ENCODE data around the gene SEC23A.
"Not testable (repeated sequence)": the region's sequence is repeated elsewhere in the genome, so short reads cannot be mapped to it uniquely, and the experiment has no call there.

SEC23A gene

DNA sequence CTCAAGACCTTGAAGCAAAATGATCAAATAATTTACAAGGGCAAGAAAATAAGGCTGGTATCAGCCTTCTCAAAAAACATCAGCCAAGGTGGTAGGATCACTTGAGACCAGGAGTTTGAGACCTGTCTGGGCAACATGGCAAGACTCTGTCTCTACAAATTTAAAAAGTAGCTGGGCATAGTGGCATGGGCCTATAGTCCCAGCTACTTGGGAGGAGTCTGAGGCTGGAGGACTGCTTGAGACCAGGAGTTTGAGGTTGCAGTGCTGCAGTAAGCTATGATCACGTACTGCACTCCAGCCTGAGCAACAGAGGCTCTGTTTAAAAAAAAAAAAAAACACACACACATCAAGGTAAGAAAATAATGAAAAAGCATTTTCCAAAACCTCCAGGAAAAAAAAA is 22.1 kb downstream of the SEC23A start:
- H3K36me3 ChIP-seq, result peaks cover 33% of the 10 kb centered on the region
- TF ChIP-seq, protein P1, sequence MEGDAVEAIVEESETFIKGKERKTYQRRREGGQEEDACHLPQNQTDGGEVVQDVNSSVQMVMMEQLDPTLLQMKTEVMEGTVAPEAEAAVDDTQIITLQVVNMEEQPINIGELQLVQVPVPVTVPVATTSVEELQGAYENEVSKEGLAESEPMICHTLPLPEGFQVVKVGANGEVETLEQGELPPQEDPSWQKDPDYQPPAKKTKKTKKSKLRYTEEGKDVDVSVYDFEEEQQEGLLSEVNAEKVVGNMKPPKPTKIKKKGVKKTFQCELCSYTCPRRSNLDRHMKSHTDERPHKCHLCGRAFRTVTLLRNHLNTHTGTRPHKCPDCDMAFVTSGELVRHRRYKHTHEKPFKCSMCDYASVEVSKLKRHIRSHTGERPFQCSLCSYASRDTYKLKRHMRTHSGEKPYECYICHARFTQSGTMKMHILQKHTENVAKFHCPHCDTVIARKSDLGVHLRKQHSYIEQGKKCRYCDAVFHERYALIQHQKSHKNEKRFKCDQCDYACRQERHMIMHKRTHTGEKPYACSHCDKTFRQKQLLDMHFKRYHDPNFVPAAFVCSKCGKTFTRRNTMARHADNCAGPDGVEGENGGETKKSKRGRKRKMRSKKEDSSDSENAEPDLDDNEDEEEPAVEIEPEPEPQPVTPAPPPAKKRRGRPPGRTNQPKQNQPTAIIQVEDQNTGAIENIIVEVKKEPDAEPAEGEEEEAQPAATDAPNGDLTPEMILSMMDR (IDR thresholded peaks at IDR 0.05; ENCODE audit: low read depth, low read length), result no peak
- no peaks in the 10 kb centered on the region for H3K27me3 ChIP-seq
- DNase-seq, result no peak
- H3K4me1 ChIP-seq, result no peaks in the 10 kb centered on the region
- no peaks in the 10 kb centered on the region for H3K9me3 ChIP-seq
- no peak overlapping the region for H3K4me3 ChIP-seq (ENCODE audit: low read depth, low read length)

DNA sequence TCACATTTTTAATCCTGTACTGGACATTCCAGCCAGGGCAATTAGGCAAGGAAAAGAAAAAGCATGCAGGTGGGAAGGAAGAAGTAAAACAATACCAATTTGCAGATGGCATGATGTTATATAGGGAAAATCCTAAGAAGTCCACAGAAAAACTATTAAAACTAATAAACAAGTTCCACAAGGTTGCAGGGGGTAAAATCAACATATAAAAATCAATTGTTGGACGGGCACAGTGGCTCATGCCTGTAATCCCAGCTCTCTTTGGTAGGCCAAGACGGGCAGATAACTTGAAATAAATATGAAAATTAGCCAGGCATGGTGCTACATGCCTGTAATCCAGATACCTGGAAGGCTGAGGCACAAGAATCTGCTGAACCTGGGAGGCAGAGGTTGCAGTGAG is 31.9 kb downstream of the SEC23A start:
- Histone ChIP-seq H3K4me3 (ENCODE audit: low read depth, low read length) (no peak overlapping the region), H3K27me3 (no peaks in the 10 kb centered on the region), H3K36me3 (peaks cover 28% of the 10 kb centered on the region), H3K9me3 (no peaks in the 10 kb centered on the region), H3K4me1 (no peaks in the 10 kb centered on the region)
- DNase-seq, result no peak
- TF ChIP-seq, protein P1 (IDR thresholded peaks at IDR 0.05; ENCODE audit: low read depth, low read length), result no peak

DNA sequence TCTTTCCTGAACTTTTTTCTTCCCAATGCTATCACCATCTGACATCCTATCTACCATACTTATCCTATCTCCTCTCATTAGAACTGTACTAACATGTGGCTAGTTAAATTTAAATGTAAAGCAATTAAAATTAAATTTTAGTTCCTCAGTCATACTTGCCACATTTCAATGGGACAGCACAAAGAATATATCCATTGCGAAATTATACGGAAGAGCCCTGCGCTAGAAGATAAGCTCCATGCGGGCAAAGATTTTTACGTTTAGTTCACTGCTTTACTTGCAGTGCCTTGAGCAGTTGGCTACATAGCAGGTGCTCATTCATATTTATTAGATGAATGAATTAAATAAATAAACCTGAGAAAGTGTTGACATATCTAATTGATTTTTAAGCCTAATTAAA is 33.1 kb downstream of the SEC23A start:
- DNase-seq, result no peak
- H3K36me3 ChIP-seq, result peaks cover 35% of the 10 kb centered on the region

DNA sequence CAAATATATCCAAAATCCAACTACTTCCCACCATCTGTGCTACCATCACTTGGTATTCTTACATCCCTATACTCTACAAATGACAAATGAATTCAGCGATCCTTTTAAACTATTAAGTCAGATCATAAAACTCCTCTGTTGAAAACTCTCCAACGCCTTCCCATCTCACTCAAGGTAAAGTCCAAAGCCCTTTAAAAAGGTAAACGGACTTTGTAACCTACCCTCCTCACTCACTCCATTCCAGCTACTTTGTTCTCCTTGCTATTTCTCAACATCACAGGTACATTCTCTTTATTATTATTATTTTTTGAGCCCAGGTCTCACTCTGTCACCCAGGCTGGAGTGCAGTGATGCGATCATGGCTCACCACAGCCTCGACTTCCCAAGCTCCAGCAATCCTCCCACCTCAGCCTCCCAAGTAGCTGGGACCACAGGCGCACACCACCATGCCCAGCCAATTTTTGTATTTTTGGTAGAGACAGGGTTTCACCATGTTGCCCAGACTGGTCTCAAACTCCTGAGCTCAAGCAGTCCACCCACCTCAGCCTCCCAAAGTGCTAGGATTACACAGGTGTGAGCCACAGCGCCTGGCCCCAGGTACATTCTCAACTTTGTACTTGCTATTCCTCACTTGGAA is 33.7 kb downstream of the SEC23A start:
- H3K4me1 ChIP-seq; H3K9me3 ChIP-seq; H3K4me3 ChIP-seq (ENCODE audit: low read depth, low read length); H3K27me3 ChIP-seq; DNase-seq: not testable (repeated sequence)
- peaks cover 38% of the 10 kb centered on the region for H3K36me3 ChIP-seq

More for the DNA sequence above, 33.1 kb downstream of the SEC23A start:
- Histone ChIP-seq H3K9me3 (no peaks in the 10 kb centered on the region), H3K4me1 (no peaks in the 10 kb centered on the region), H3K27me3 (no peaks in the 10 kb centered on the region), H3K4me3 (ENCODE audit: low read depth, low read length) (no peak overlapping the region)
- TF ChIP-seq, protein P1 (IDR thresholded peaks at IDR 0.05; ENCODE audit: low read depth, low read length), result no peak

DNA sequence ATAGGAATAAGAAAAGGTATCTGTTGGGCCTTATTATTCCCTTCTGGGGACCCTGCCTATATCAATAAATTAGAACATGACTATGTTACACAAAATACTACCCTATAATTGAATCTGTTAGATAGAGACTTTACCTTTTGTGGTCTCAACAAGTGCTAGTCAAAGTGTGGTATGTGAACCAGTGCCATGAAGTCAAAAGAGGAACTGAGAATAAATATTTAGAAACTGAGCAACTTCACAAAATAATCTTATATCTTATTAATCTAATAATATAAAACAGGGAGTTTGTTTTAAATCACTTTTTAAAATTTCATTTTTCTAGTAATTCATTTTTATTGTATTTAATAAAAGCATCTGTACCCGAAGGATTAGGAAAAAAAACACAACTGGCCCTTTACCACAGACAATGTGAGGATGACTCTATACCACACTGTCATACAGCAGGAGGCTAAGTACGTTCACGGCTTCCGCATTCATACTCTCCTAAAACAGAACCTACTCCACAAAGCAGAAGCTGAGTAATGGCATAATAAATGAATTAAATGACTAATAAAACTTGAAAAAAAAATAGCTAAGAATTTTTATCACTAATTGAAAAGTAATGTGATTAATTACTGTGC is 42.1 kb downstream of the SEC23A start:
- no peak for DNase-seq
- no peaks in the 10 kb centered on the region for H3K27me3 ChIP-seq

DNA sequence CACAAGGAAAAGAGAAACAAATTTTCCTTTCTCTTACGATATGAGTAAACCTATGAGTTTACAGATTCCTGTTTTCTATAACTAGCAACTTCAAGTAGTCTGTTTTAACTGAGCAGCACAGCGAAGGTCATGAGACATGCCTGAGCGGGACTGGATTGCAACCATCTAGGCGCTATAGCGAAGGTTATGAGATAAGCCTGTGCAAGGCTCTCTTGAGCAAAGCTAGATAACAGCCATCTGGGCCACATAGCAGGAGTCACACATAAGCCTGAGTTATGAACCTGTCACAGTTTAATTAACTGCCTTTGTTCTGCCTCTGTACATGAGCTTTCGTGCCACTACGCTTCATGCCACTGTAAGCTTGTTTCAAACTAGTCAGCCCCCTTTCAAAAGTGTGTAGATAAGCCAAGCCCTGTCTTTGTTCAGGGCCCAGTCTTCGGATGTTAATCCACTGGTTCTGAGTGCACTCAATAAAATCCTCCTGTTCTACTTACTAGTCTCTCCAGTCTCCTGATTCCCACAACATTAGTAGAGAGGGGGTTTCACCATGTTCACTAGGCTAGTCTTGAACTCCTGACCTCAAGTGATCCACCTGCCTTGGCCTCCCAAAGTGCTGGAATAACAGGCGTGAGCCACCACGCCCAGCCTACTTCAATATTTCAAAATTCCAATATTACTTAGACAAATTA is 47.1 kb downstream of the SEC23A start:
- TF ChIP-seq, protein P1 (IDR thresholded peaks at IDR 0.05; ENCODE audit: low read depth, low read length), result no peak
- Histone ChIP-seq H3K4me3 (ENCODE audit: low read depth, low read length) (no peak overlapping the region), H3K4me1 (no peaks in the 10 kb centered on the region), H3K27me3 (no peaks in the 10 kb centered on the region), H3K36me3 (peaks cover 51% of the 10 kb centered on the region), H3K9me3 (no peaks in the 10 kb centered on the region)
- DNase-seq, result no peak

More for the DNA sequence above, 42.1 kb downstream of the SEC23A start:
- TF ChIP-seq, protein P1 (IDR thresholded peaks at IDR 0.05; ENCODE audit: low read depth, low read length), result no peak
- Histone ChIP-seq H3K9me3 (no peaks in the 10 kb centered on the region), H3K36me3 (peaks cover 47% of the 10 kb centered on the region), H3K4me1 (no peaks in the 10 kb centered on the region), H3K4me3 (ENCODE audit: low read depth, low read length) (no peak overlapping the region)

DNA sequence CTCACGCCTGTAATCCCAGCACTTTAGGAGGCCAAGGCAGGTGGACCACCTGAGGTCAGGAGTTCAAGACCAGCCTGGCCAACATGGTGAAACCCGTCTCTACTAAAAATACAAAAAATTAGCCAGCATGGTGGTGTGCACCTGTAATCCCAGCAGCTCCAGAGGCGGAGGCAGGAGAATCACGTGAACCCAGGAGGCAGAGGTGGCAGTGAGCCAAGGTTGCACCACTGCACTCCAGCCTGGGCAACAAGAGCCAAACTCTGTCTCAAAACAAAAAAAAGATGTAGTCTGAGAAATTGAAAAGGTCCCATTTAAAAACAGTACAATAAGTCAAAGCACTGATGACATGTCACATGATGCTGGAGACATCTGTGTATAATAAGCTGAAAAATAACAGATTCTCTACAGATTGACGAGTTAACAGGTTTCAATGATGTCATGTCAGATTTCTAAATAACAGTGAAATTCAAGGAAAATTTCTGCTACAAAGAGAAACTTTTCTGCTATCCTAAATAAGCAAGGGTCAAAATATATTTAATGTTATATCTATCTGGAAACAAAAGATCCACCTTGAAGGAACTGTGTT is 50.1 kb downstream of the SEC23A start:
- H3K9me3 ChIP-seq; H3K4me3 ChIP-seq (ENCODE audit: low read depth, low read length); H3K27me3 ChIP-seq; H3K4me1 ChIP-seq; DNase-seq: not testable (repeated sequence)
- H3K36me3 ChIP-seq, result peaks cover 48% of the 10 kb centered on the region
